GM12878 (cell line): ENCODE results near the gene MAST3.

Experiments used
- EZH2 ChIP-seq: IDR thresholded peaks from 2 replicates; pipeline ENCODE4 v1.6.1; 2012; ENCODE audit warnings: low read depth, mild to moderate bottlenecking, control low read depth, inconsistent platforms, low read length, borderline replicate concordance; ENCODE audit not compliant: control insufficient read depth
- POLR2A ChIP-seq: IDR thresholded peaks from 2 replicates; pipeline ENCODE4 v1.6.1; 2011; ENCODE audit warnings: low read depth, mild to moderate bottlenecking, low read length
- TF ChIP-seq, protein P1 (sequence below), 3 experiments: IDR thresholded peaks in 2 of 3; conservative IDR thresholded peaks in 1 of 3; 2 replicates each; pipeline ENCODE4 v1.5.1; 2011; ENCODE audit warnings: low read depth in 3 of 3, low read length in 3 of 3, mild to moderate bottlenecking in 3 of 3, control low read depth in 2 of 3, moderate library complexity in 2 of 3, inconsistent platforms in 1 of 3, mixed read lengths in 1 of 3; ENCODE audit not compliant: control insufficient read depth in 2 of 3, insufficient read depth in 1 of 3; ENCODE audit errors: extremely low read depth in 1 of 3

DNA sequence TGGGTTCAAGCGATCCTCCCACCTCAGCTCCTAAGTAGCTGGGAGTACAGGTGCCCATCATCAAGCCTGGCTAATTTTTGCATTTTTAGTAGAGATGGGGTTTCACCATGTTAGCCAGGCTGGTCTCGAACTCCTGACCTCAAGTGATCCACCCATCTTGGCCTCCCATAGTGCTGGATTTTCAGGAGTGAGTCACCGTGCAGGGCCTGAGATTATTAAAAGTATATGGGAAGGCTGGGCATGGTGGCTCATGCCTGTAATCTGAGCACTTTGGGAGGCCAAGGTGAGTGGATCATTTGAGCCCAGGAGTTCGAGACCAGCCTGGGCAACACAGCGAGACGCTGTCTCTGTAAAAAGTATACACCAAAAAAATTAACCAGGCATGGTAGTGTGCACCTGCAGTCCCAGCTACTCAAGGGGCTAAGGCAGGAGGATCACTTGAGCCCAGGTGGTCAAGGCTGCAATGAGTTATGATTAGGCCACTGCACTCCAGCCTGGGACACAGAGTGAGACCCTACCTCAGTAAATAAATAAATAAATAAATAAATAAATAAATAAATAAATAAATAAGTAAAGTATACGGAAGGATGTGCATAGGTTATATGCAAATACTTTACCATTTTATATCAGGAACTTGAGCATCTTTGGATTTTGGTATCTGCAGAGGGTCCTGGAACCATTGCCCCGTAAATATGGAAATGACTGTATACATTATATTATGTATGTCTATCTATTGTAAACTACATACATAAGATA, 11.7 kb upstream of the MAST3 start:
- TF ChIP-seq, protein P1, sequence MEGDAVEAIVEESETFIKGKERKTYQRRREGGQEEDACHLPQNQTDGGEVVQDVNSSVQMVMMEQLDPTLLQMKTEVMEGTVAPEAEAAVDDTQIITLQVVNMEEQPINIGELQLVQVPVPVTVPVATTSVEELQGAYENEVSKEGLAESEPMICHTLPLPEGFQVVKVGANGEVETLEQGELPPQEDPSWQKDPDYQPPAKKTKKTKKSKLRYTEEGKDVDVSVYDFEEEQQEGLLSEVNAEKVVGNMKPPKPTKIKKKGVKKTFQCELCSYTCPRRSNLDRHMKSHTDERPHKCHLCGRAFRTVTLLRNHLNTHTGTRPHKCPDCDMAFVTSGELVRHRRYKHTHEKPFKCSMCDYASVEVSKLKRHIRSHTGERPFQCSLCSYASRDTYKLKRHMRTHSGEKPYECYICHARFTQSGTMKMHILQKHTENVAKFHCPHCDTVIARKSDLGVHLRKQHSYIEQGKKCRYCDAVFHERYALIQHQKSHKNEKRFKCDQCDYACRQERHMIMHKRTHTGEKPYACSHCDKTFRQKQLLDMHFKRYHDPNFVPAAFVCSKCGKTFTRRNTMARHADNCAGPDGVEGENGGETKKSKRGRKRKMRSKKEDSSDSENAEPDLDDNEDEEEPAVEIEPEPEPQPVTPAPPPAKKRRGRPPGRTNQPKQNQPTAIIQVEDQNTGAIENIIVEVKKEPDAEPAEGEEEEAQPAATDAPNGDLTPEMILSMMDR (IDR thresholded peaks at IDR 0.05 in 2 of 3, conservative IDR thresholded peaks at IDR 0.05 in 1 of 3; ENCODE audit: control insufficient read depth in 2 of 3, extremely low read depth in 1 of 3, insufficient read depth in 1 of 3, low read depth in 3 of 3, low read length in 3 of 3): no peak
- TF ChIP-seq EZH2 (no peak), POLR2A (no peak)
